Brain microvascular endothelial cell (primary cell): Measurements from ENCODE around the gene GSG1L.
A peak's percentile ranks its signal among the peaks of the same experiment; 100 is the strongest.

Experiments used
- DNase-seq: peaks from one replicate; pipeline ENCODE4 v3.0.0-alpha.2; 2020
- H3K27ac ChIP-seq: fragments of 250-450 bp; sonication (Bioruptor Pico); 2 replicates; pipeline ENCODE4 v1.5.1; 2020; ENCODE audit warnings: mild to moderate bottlenecking, moderate library complexity
- H3K27me3 ChIP-seq: fragments of 250-450 bp; sonication (Bioruptor Pico); replicated peaks from 2 replicates; pipeline ENCODE4 v1.5.1; 2020; ENCODE audit warnings: mild to moderate bottlenecking
- H3K36me3 ChIP-seq: fragments of 250-450 bp; sonication (Bioruptor Pico); replicated peaks from 2 replicates; pipeline ENCODE4 v1.5.1; 2020; ENCODE audit warnings: mild to moderate bottlenecking
- H3K4me3 ChIP-seq: 2 replicates; pipeline ENCODE4 v1.5.1; 2011; ENCODE audit warnings: low read depth, mild to moderate bottlenecking, control low read depth, low read length, moderate library complexity
- in situ Hi-C: cut with HindIII; loops from 2 replicates; pipeline ENCODE4 v1.10.0; 2017; ENCODE audit warnings: low sequenced_read_pairs, low pct_ligation_motif_present
- TF ChIP-seq, protein P1 (sequence below): IDR thresholded peaks from 2 replicates; pipeline ENCODE4 v1.5.1; 2011; ENCODE audit warnings: low read depth, mild to moderate bottlenecking, moderate library complexity, low read length, control low read depth, inconsistent platforms; ENCODE audit errors: missing control alignments

The GSG1L gene

DNA sequence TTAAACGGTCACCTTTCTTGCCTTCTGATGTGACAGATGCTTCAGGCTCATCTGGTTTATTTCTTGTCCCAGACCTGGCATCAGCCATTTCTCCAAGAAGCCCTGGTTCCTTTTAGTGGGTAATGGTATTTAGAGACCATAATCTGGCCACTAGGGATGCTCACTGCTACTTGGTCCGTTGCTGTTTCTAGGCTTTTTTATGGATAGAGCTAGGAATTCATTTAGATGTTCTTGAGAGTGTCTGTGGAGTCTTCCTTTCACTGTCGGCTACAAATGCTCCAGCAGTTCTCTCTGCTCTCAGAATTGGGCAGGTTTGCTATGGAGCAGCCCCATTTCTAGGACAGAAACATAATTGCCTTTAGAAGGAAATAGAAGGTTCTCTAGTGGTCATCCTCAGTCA, 299.1 kb downstream of the GSG1L start:
- in situ Hi-C loops: no loop called here
- Histone ChIP-seq H3K27ac (no peak overlapping the region), H3K27me3 (no peaks in the 10 kb centered on the region), H3K4me3 (no peak overlapping the region), H3K36me3 (no peaks in the 10 kb centered on the region)
- TF ChIP-seq, protein P1, sequence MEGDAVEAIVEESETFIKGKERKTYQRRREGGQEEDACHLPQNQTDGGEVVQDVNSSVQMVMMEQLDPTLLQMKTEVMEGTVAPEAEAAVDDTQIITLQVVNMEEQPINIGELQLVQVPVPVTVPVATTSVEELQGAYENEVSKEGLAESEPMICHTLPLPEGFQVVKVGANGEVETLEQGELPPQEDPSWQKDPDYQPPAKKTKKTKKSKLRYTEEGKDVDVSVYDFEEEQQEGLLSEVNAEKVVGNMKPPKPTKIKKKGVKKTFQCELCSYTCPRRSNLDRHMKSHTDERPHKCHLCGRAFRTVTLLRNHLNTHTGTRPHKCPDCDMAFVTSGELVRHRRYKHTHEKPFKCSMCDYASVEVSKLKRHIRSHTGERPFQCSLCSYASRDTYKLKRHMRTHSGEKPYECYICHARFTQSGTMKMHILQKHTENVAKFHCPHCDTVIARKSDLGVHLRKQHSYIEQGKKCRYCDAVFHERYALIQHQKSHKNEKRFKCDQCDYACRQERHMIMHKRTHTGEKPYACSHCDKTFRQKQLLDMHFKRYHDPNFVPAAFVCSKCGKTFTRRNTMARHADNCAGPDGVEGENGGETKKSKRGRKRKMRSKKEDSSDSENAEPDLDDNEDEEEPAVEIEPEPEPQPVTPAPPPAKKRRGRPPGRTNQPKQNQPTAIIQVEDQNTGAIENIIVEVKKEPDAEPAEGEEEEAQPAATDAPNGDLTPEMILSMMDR: no peak
- DNase-seq: no peak

DNA sequence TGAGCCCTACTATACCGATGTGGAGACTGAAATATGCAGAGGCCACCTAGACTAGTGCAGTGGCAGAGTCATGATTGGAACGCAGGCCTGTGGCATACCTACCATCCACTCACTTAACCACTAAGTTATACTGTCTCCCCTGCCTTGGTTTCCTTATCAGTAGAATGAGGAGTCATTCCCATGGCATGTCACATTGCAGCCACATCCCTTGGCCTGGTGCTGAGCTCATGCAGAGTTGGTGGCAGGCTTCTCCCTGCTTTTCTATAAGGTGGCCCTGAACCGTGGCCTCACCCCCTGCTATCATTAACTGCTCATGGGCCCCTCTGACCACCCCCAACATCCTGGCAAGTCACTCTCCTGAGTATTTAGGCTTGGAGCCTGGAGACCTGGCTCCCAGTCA, 301.1 kb downstream of the GSG1L start:
- H3K27me3 ChIP-seq: no peaks in the 10 kb centered on the region

DNA sequence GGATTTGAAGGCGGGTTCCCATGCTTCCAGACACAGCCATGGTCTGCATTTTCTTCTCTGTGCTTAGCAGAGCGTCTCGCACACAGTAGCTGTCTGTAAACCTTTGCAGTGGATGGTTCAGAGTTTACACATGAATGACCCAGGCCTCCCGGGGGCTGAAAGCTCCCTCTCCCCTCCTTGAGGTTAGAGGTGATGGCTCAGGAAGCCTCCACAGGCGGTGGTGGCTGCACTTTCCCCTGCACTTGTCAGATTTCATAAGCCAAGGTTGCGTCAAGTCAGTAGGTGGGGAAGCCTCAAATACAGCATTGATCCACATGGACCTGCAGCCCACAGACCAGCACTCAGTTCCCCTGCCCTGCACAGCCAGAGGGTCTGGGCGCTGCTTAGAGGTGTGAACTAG, 301.7 kb downstream of the GSG1L start:
- in situ Hi-C loops: no loop called here
- no peak for DNase-seq
- H3K27ac ChIP-seq: no peak overlapping the region
- H3K36me3 ChIP-seq: no peaks in the 10 kb centered on the region
- no peaks in the 10 kb centered on the region for H3K27me3 ChIP-seq
- TF ChIP-seq, protein P1: no peak
- H3K4me3 ChIP-seq: no peak overlapping the region

More for the DNA sequence above, 301.1 kb downstream of the GSG1L start:
- TF ChIP-seq, protein P1: no peak
- H3K27ac ChIP-seq: no peak overlapping the region
- no peak overlapping the region for H3K4me3 ChIP-seq
- peak; percentile 85 for DNase-seq
- in situ Hi-C loops: no loop called here
- no peaks in the 10 kb centered on the region for H3K36me3 ChIP-seq

DNA sequence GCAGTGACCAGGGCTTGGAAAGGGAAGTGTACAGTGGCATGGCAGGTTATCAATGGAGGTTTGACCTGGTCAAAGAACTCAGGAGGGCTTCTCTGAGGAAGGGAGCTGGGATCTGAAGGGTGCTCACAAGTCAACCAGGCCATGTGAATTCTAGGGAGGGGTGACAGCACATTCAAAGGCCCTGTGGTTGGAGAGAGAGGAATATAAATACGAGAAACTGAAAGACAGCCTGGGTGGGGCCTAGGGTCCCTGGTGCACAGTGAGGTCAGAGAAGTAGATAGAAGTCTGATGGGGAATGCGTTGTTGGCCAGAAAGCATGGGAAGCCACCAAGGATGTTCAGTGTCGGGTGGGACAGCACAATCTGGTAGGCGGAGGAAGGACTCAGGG, 302.7 kb downstream of the GSG1L start:
- in situ Hi-C loops: no loop called here
- Histone ChIP-seq H3K4me3 (no peak overlapping the region), H3K27ac (no peak overlapping the region), H3K36me3 (no peaks in the 10 kb centered on the region), H3K27me3 (no peaks in the 10 kb centered on the region)
- TF ChIP-seq, protein P1: no peak
- no peak for DNase-seq

DNA sequence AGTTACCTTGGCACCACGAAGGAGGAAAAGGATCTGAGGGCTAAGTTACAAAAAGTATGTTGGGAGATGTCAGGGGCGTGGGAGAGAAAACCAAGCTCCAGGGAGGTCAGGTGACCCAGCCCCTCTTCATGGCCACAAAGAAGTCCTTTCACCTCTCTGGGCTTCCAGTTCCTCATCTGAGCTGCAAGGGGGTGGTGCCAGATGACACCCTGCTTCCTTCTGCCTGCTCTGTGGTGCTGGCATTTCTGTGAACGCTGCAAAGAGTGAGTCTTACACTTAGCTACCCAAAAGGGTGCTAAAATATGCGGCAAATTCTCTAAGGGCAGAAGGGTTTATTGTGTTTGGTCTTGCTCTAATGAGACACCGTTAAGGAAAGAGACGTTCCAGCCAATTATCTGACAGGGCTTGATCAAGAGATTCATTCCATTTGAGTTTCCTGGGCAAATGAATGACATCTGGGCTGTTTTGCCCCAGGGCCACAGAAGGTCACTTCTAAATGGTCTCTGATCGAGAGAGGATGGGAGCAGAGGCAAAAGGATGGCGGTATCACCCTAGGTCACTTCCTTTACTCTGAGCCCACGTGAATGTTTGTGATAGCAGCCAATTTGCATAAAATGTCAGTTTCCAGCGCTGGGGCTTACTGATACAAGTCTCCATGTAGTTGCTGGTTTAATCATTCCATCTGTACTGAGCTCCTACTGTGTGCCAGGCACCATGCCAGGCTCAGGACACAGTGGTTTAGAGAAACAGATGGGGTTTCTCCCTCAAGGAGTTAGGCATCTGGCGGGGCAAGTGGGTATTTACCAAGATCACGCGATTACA, 303.3 kb downstream of the GSG1L start:
- Histone ChIP-seq H3K27ac (no peak overlapping the region), H3K27me3 (no peaks in the 10 kb centered on the region), H3K4me3 (no peak overlapping the region), H3K36me3 (no peaks in the 10 kb centered on the region)
- DNase-seq: no peak
- in situ Hi-C loops: no loop called here
- TF ChIP-seq, protein P1: no peak
